HepG2 (cell line): ENCODE data around the gene PPP1R9B. TPM values are rescaled to one million over a fixed set of nuclear protein-coding genes. Genes with fewer than 3 reads are reported as not detected.
A peak's percentile ranks its signal among the peaks of the same experiment; 100 is the strongest.

ENCODE experiments used
- ATAC-seq: fragments of 200-7000 bp; cut with Tn5 transposase; 3 replicates; pipeline ENCODE4 v1.9.1; 2020; ENCODE audit warnings: mild to moderate bottlenecking, moderate library complexity
- BruUV-seq: library from RNA; stranded (reverse); fragments of 400-500 nt; replicated peaks from 2 replicates; lab custom pipeline; 2021; lab: Mats Ljungman, UMichigan
- CTCF ChIA-PET: fragments of 300-600 bp; formaldehyde crosslinking; extraction: SDS; loops from one replicate; lab custom pipeline; 2021; ENCODE audit warnings: low total read pairs, inconsistent platforms, low intra/inter-chr PET ratio; lab: Yijun Ruan, JAX
- POLR2A ChIA-PET: fragments of 350-600 bp; sonication (Branson Sonifier 250); formaldehyde crosslinking; loops from one replicate; lab custom pipeline; 2020; ENCODE audit warnings: antibody characterized with exemption, inconsistent platforms; lab: Yijun Ruan, JAX
- DNase-seq: peaks from one replicate; pipeline ENCODE4 v3.0.0-alpha.2; 2015; ENCODE audit warnings: low spot score
- FAIRE-seq: peaks from 3 replicates; lab custom pipeline; 2011; peaks lifted over from hg19 to GRCh38; lab: Jason Lieb, UNC
- H2AFZ ChIP-seq: one replicate; pipeline ENCODE4 v1.6.1; 2011; ENCODE audit warnings: low read length, inconsistent platforms
- H3K27ac ChIP-seq: fragments of 300-600 bp; 3 replicates; pipeline ENCODE4 v1.8.0; 2011; ENCODE audit warnings: mixed run types, mild to moderate bottlenecking, mixed read lengths, low read length, inconsistent platforms; ENCODE audit not compliant: insufficient read depth; ENCODE audit errors: extremely low read length
- H3K27me3 ChIP-seq, 2 experiments: fragments of 200-600 bp in 1 of 2; 2 replicates in 1 of 2; 3 replicates in 1 of 2; pipeline versions ENCODE4 v1.6.0 to v1.8.0; 2011; ENCODE audit warnings: low read length in 2 of 2, mild to moderate bottlenecking in 2 of 2, moderate library complexity in 2 of 2, inconsistent platforms in 1 of 2; ENCODE audit not compliant: insufficient read depth in 2 of 2, control insufficient read depth in 1 of 2
- H3K36me3 ChIP-seq, 2 experiments: fragments of 200-600 bp in 1 of 2; replicated peaks in 1 of 2; 2 replicates in 1 of 2; 3 replicates in 1 of 2; pipeline versions ENCODE4 v1.5.1 to v1.8.0; 2011; ENCODE audit warnings: low read length in 2 of 2, inconsistent platforms in 1 of 2; ENCODE audit not compliant: insufficient read depth in 2 of 2, control insufficient read depth in 1 of 2
- H3K4me1 ChIP-seq: 2 replicates; pipeline ENCODE4 v1.5.1; 2012; ENCODE audit warnings: low read length, inconsistent platforms; ENCODE audit not compliant: insufficient read depth
- H3K4me2 ChIP-seq: 2 replicates; pipeline ENCODE4 v1.6.0; 2011; ENCODE audit warnings: low read depth, low read length, inconsistent platforms
- H3K4me3 ChIP-seq, 3 experiments: fragments of 200-600 bp in 1 of 3; sonication (generic), shearing (Covaris generic) in 1 of 3; replicated peaks in 1 of 3; 2 replicates each; pipeline ENCODE4 v1.5.1; 2011 to 2016; ENCODE audit warnings: low read length in 3 of 3, inconsistent platforms in 2 of 3, low read depth in 2 of 3, mild to moderate bottlenecking in 2 of 3, control low read depth in 1 of 3, mixed read lengths in 1 of 3; ENCODE audit not compliant: insufficient read depth in 1 of 3
- H3K79me2 ChIP-seq: one replicate; pipeline ENCODE4 v1.6.1; 2011; ENCODE audit warnings: low read length, inconsistent platforms; ENCODE audit not compliant: insufficient read depth
- H3K9ac ChIP-seq: 2 replicates; pipeline ENCODE4 v1.6.0; 2011; ENCODE audit warnings: mild to moderate bottlenecking, low read depth, low read length, inconsistent platforms; ENCODE audit not compliant: insufficient read depth
- H3K9me3 ChIP-seq: 2 replicates; pipeline ENCODE4 v1.5.1; 2012; ENCODE audit warnings: mild to moderate bottlenecking, low read length
- H4K20me1 ChIP-seq: 2 replicates; pipeline ENCODE4 v1.6.0; 2011; ENCODE audit warnings: inconsistent platforms, mild to moderate bottlenecking, low read length, moderate library complexity; ENCODE audit not compliant: insufficient read depth
- CTCF ChIP-seq: sonication (generic); formaldehyde crosslinking; IDR thresholded peaks from 2 replicates; pipeline ENCODE4 v1.5.0; 2020; ENCODE audit warnings: mild to moderate bottlenecking, missing genetic modification reagents, moderate library complexity
- FOXA1 ChIP-seq, 2 experiments: fragments of 450-650 bp in 1 of 2; sonication (generic) in 1 of 2; formaldehyde crosslinking in 1 of 2; IDR thresholded peaks; 2 replicates each; pipeline versions ENCODE4 v1.4.0 to v1.6.1; 2016 to 2020; ENCODE audit warnings: missing genetic modification reagents in 1 of 2
- GABPA ChIP-seq, 2 experiments: IDR thresholded peaks; 2 replicates each; pipeline ENCODE4 v1.6.1; 2011 to 2016; ENCODE audit warnings: low read depth in 2 of 2, low read length in 1 of 2, missing biosample characterization in 1 of 2, missing genetic modification characterization in 1 of 2
- HDAC2 ChIP-seq: sonication (generic); formaldehyde crosslinking; IDR thresholded peaks from 2 replicates; pipeline ENCODE4 v1.4.0; 2020; ENCODE audit warnings: missing genetic modification reagents
- KLF12 ChIP-seq: sonication (generic); formaldehyde crosslinking; IDR thresholded peaks from 2 replicates; pipeline ENCODE4 v1.4.0; 2020; ENCODE audit warnings: missing genetic modification reagents, borderline replicate concordance
- REL ChIP-seq: sonication (generic); formaldehyde crosslinking; conservative IDR thresholded peaks from 2 replicates; pipeline ENCODE4 v1.8.0; 2022; ENCODE audit warnings: mild to moderate bottlenecking, missing genetic modification reagents, moderate library complexity
- STAT6 ChIP-seq: sonication (generic); formaldehyde crosslinking; IDR thresholded peaks from 2 replicates; pipeline ENCODE4 v1.4.0; 2020; ENCODE audit warnings: missing genetic modification reagents, mild to moderate bottlenecking, borderline replicate concordance
- ZFP82 ChIP-seq: sonication (generic); formaldehyde crosslinking; IDR thresholded peaks from 2 replicates; pipeline ENCODE4 v1.5.1; 2020; ENCODE audit warnings: mild to moderate bottlenecking, missing genetic modification reagents, borderline replicate concordance
- ZNF317 ChIP-seq: sonication (generic); formaldehyde crosslinking; IDR thresholded peaks from 2 replicates; pipeline ENCODE4 v1.5.0; 2020; ENCODE audit warnings: mild to moderate bottlenecking, missing genetic modification reagents
- ZNF530 ChIP-seq: sonication (generic); formaldehyde crosslinking; IDR thresholded peaks from 2 replicates; pipeline ENCODE4 v1.5.0; 2020; ENCODE audit warnings: low read depth, mild to moderate bottlenecking, missing genetic modification reagents
- ZSCAN29 ChIP-seq: sonication (generic); formaldehyde crosslinking; conservative IDR thresholded peaks from 2 replicates; pipeline ENCODE4 v1.4.0; 2020; ENCODE audit warnings: mild to moderate bottlenecking, missing genetic modification reagents
- WGBS: methylation state at CpG from one replicate; pipeline ENCODE4 v1.1.6; 2017; ENCODE audit warnings: low lambda C conversion rate; 5-methylcytosine and 5-hydroxymethylcytosine counted together
- in situ Hi-C: cut with HindIII; loops from 2 replicates; pipeline ENCODE4 v1.10.0; 2017; ENCODE audit warnings: low pct_unique_long_range_greater_than_20kb; ENCODE audit not compliant: extremely low pct_ligation_motif_present
- intact Hi-C: fragments of 100-400 bp; cut with micrococcal nuclease; formaldehyde crosslinking; loops from one replicate; pipeline ENCODE4 v1.10.0; 2022; ENCODE audit not compliant: unreplicated experiment
- polyA plus RNA-seq, 8 experiments: library from polyadenylated mRNA; depleted of rRNA in 3 of 8; stranded (reverse) in 7 of 8; unstranded in 1 of 8; fragments of >200 nt; fragmentation: Illumina TruSeq in 4 of 8; extraction: Trizol in 4 of 8; gene quantifications; 2 replicates each; pipeline versions ENCODE4 v1.2.1 to v1.2.3, GENCODE V29; 2011 to 2016; ENCODE audit warnings: low read depth in 4 of 8, missing spikeins in 1 of 8, mixed read lengths in 1 of 8; ENCODE audit not compliant: insufficient read depth in 1 of 8
- total RNA-seq, 5 experiments: library from RNA; depleted of rRNA; stranded (reverse); fragments of >200 nt; fragmentation: Illumina TruSeq; extraction: Trizol; gene quantifications; 2 replicates each; pipeline ENCODE4 v1.2.3, GENCODE V29; 2016; ENCODE audit warnings: low read depth in 1 of 5
- TF ChIP-seq, protein P1 (sequence below): sonication (generic); formaldehyde crosslinking; IDR thresholded peaks from 2 replicates; pipeline ENCODE4 v1.5.0; 2020; ENCODE audit warnings: mild to moderate bottlenecking, missing genetic modification reagents
- TF ChIP-seq, protein P2 (sequence below): sonication (generic); formaldehyde crosslinking; IDR thresholded peaks from 2 replicates; pipeline ENCODE4 v1.9.0; 2022; ENCODE audit warnings: low read depth, missing genetic modification reagents

Gene PPP1R9B
- total and polyA plus RNA-seq, 2 of the 13 experiments (the other 11 are each of a cell fraction or from before 2014, with no cell fraction given), result 9.4 to 15.8 TPM

- Histone ChIP-seq H3K4me3 (no peak overlapping the region; a peak in 1 of 6 replicates), H3K27ac (no peak overlapping the region), H2AFZ (no peak overlapping the region), H3K9me3 (no peaks in the 10 kb centered on the region), H4K20me1 (no peaks in the 10 kb centered on the region), H3K4me1 (peaks cover 63% of the 10 kb centered on the region), H3K79me2 (no peaks in the 10 kb centered on the region), H3K4me2 (0 out of 2 replicates have a peak overlapping the region, but pooled peaks have one; percentile 28), H3K9ac (no peak overlapping the region), H3K36me3 (no peaks in the 10 kb centered on the region), H3K27me3 (peaks cover 1 to 48% of the 10 kb centered on the region in 2 experiments; a peak in 4 of 5 replicates)
- ATAC-seq, result peak; percentile 23
- no peak for DNase-seq
- WGBS, result 25% methylated on average over 13 of the region's 23 CpGs
- CTCF ChIA-PET, result no interaction called here
- in situ Hi-C loops (loop anchor here (5.0 kb wide), 1 partner anchor 44 kb away; no protein-coding TSS in a partner anchor), intact Hi-C loops (loop anchor here (1.0 kb wide), 1 partner anchor 43 kb away; no protein-coding TSS in a partner anchor)
- POLR2A ChIA-PET, result interaction anchor here (1.5 kb wide), 1 partner anchor 16 kb away, joined by 4 read pairs; no protein-coding TSS in a partner anchor
- FAIRE-seq, result no peak
- no TSS peak for BruUV-seq
- TF ChIP-seq, protein P1, sequence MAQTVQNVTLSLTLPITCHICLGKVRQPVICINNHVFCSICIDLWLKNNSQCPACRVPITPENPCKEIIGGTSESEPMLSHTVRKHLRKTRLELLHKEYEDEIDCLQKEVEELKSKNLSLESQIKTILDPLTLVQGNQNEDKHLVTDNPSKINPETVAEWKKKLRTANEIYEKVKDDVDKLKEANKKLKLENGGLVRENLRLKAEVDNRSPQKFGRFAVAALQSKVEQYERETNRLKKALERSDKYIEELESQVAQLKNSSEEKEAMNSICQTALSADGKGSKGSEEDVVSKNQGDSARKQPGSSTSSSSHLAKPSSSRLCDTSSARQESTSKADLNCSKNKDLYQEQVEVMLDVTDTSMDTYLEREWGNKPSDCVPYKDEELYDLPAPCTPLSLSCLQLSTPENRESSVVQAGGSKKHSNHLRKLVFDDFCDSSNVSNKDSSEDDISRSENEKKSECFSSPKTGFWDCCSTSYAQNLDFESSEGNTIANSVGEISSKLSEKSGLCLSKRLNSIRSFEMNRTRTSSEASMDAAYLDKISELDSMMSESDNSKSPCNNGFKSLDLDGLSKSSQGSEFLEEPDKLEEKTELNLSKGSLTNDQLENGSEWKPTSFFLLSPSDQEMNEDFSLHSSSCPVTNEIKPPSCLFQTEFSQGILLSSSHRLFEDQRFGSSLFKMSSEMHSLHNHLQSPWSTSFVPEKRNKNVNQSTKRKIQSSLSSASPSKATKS (CRISPR knock-in tag), result no peak
- TF ChIP-seq KLF12 (CRISPR knock-in tag), result no peak
- TF ChIP-seq, protein P2, sequence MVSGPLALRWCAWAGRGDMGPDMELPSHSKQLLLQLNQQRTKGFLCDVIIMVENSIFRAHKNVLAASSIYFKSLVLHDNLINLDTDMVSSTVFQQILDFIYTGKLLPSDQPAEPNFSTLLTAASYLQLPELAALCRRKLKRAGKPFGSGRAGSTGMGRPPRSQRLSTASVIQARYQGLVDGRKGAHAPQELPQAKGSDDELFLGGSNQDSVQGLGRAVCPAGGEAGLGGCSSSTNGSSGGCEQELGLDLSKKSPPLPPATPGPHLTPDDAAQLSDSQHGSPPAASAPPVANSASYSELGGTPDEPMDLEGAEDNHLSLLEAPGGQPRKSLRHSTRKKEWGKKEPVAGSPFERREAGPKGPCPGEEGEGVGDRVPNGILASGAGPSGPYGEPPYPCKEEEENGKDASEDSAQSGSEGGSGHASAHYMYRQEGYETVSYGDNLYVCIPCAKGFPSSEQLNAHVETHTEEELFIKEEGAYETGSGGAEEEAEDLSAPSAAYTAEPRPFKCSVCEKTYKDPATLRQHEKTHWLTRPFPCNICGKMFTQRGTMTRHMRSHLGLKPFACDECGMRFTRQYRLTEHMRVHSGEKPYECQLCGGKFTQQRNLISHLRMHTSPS (CRISPR knock-in tag), result 0 out of 2 replicates have a peak, but pooled peaks have one; percentile 16
- TF ChIP-seq STAT6 (CRISPR knock-in tag), result no peak
- no peak for TF ChIP-seq HDAC2
- TF ChIP-seq ZNF530 (CRISPR knock-in tag), result no peak
- TF ChIP-seq GABPA (IDR thresholded peaks at IDR 0.05; ENCODE audit: low read depth, low read length), result no peak
- no peak for TF ChIP-seq GABPA (CRISPR knock-in tag; IDR thresholded peaks at IDR 0.05; ENCODE audit: low read depth)
- no peak for TF ChIP-seq ZNF317 (CRISPR knock-in tag)
- no peak for TF ChIP-seq ZSCAN29 (CRISPR knock-in tag)
- TF ChIP-seq ZFP82 (CRISPR knock-in tag), result no peak
- TF ChIP-seq CTCF (CRISPR knock-in tag), result no peak
- no peak for TF ChIP-seq REL (CRISPR knock-in tag)
- TF ChIP-seq FOXA1 (IDR thresholded peaks at IDR 0.05), result no peak
- peak; percentile 16; the same call in 1 of the 2 replicates for TF ChIP-seq FOXA1 (CRISPR knock-in tag; IDR thresholded peaks at IDR 0.05)
Observed at GRCh38 chr17:50118076-50118827, 32.2 kb downstream of the PPP1R9B start.
